HG02759 (cell line): ENCODE measurements around the gene CCDC86.
A peak's percentile ranks its signal among the peaks of the same experiment; 100 is the strongest.

Experiments
- ATAC-seq: cut with Tn5 transposase; IDR thresholded peaks from one replicate; pipeline ENCODE4 v1.9.1; 2021; ENCODE audit warnings: mild to moderate bottlenecking, moderate library complexity; ENCODE audit not compliant: unreplicated experiment

Gene CCDC86

DNA sequence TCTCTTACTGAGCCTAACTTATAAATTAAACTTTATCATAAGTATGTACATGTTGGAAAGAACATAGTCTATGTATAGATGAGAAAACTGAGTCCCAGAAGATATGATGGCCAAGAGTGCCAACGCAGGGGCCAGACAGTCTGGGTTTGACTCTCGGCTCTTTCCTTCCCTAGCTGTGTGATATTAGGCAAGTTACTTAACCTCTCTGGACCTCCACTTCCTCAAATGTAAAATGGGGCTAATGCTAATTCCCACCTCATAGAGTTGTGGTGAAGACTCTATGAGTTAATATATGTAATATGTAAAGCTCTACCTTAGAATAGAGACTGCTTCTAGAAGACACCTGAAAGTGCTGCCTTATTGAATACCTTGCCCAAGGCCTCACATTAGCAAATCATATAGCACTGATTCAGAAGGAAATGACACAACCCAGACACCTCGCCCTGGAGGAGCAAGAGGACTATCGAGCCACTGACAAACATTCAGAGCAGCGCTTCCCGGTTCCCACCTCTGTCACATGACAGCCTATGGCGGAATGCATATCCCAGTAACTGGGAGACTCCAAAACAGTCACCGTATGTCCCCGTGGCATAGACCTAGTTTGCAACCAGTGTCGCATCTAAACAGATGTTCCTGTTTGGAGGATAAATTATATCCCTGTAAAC lies 11.3 kb upstream of the CCDC86 start:
- peak; percentile 51 for ATAC-seq

DNA sequence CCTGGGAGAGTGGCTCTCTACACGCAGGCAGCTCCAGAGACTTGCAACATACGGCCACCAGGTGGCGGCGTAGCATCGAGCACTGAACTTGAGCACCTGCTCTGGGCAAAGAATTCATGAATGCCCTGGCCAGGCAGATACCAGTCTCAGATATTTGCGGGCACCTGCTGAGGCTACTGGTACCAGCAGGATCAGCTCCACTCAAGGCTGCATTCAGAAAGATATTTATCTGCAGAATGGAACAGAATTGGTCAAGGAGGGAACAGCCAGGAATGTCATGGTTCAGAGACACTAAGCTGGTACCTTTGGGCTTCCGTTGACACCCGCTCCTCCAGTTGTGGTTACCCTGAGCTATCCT lies 10.8 kb upstream of the CCDC86 start:
- peak; percentile 82 for ATAC-seq

DNA sequence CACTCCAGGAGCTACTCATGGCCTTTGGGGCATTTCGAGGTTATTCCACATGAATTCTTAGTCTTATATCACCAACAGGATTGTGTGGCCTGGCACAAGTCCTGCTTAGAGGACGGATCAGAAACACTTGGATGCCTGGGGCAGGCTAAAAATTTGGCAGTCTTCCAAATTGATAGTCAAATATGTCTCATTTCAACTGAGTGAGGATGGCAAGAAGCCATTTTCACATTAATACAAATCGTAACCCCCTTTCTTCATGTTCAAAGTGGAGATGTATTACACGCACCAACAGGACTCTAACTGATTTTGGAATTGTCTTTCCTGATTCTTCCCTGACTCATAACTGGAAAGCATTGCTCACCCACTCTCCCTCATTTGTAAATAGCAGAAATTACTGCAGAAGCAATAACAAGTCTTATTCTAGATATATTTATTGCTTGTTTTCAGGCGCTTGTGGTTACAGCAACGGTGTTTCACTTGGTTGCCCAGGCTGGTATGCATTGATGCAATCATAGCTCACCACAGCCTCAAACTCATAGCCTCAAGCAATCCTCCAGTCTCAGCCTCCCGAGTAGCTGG lies 10.3 kb upstream of the CCDC86 start:
- no peak for ATAC-seq

DNA sequence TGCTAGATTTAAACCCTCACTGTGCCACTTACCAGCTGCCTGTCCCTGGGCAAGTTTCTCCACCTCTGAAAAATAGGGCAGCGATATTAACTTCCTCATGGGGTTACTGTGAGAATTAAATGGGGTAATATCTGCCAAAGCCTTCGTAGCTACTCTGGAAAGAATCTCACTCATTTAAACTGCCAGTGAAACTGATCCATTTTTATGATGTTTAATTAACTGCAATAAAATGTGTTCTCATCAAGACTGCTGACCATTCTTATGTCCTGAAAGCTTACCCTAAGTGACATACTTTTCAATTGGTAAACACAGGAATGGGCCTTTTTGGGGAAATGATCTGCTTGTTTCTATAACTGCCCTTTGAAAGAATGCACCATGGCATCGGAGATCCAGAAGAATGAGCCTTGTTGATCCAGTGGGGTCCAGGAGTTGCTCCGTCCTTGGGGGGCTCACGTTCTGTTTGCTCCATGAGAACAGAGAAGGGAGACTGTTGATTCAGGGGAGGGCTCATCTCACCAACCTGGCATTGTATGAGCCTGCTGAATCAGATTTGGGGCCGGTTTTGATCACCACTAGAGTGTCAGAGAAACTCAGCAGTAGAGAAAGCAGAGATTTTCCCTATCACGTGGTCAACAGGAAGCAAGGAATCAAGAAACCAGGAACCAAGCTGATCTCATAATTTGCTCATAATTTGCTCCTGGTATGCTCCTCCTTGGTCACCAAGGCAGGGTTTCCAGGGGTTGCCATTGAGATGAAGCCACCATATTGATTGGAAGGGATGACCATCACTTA lies 7.0 kb upstream of the CCDC86 start:
- no peak for ATAC-seq

DNA sequence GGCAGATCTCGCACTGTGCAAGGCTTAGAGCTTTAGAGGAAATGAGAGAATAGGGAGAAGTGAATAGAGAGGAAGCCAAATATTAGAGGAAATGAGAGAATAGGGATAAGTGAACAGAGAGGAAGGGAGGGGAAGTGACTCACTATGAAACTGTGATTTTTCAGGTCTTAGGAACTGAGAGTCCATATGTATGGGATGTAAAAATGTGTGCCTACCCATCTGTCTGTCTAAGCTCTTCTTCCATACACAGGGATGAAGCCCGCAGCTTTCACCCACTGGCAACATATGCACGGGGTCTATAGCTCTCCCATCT lies 6.4 kb upstream of the CCDC86 start:
- no peak for ATAC-seq

DNA sequence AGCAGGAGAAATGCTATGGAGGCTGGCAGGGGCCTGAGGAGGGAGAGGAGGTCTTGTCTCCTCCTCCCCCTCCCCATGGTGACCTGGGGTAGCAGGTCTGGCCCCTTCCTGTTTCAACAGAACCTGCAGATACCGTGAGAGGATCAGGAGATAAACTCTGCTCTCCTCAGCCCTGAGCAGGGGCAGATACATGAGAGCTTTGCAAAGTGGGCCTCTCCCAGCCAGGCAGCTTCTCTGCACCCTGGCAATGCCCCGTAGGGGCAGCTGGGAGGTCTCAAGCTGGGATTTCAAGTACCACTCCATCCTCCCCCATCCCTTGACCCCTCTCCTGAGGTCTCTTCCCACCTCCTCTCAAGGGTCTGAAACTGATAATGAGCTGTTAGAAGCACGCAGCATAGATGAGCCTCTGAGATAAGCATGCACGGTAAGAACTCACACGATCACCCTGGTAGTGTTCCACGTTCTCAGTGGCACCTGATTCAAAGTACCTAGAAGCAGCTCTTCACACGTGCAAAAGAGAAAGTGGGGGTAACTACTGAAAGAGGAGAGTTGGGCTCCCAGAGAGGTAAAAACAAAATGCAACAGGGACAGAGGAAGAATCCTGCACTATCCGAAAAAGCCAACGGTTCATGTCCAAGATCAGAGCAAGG lies 4.9 kb upstream of the CCDC86 start:
- no peak for ATAC-seq

DNA sequence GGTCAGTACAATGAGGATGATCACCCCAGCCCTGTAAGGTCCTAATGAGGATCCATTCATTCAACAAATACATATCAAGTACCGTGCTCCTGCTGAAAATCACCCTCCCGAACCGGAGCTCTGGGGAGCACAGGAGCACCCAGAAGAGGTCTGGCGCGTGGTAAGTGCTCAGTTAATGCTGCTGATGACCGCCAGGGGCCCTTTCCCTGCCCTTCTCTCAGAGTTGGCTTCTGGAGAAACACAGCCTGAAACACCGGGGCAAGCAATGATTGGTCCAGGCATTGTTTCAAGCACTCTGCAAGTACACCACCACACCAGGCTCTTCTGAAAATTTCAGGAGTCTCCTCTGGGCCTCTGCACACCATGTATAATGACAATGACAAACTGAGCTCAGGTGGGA lies 3.8 kb upstream of the CCDC86 start:
- no peak for ATAC-seq

DNA sequence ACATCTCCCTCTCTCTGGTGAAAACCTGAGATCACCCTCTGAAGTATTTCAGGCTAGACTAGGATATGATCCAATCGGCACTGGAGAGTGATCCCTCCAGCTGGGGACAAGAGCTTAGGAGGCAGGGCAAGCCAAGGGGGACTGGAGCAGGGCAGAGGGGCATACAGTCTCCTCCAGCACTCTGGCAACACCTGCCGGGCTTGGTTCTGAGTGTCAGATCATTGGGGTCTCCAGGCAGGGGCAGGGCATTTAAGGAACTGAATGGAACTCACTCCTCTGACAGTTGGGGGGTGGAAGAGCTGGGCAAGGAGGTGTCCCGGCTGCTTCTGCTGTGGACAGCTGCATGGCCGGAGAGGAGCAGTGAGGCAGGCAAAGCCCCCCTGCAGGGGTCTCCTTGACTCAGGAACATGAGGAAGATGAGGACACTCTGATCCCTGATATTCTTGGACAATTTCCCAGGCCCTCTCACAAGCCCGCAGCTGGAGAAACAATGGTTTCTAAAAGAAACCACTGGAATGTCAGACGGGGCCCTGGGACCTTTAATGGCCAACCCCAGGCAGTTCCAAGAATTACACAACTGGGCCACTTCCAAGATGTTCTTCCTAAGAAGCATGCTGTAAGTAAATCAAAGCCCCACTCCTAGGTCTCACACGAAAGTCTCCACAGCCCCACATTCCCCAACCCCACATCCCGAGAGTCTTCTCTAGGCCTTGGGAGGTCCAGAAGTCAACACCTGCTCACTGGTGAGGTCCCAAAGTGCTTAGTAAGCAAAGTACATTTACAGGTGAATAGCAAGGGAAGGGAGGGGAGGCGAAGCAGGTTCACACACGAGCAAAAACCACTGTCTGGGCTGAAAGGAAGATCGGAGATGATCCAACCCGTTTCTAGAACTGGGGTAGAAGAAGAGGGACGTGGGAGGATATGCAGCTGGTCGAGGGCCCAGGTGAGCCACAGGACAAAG lies 1.2 kb upstream of the CCDC86 start:
- no peak for ATAC-seq

DNA sequence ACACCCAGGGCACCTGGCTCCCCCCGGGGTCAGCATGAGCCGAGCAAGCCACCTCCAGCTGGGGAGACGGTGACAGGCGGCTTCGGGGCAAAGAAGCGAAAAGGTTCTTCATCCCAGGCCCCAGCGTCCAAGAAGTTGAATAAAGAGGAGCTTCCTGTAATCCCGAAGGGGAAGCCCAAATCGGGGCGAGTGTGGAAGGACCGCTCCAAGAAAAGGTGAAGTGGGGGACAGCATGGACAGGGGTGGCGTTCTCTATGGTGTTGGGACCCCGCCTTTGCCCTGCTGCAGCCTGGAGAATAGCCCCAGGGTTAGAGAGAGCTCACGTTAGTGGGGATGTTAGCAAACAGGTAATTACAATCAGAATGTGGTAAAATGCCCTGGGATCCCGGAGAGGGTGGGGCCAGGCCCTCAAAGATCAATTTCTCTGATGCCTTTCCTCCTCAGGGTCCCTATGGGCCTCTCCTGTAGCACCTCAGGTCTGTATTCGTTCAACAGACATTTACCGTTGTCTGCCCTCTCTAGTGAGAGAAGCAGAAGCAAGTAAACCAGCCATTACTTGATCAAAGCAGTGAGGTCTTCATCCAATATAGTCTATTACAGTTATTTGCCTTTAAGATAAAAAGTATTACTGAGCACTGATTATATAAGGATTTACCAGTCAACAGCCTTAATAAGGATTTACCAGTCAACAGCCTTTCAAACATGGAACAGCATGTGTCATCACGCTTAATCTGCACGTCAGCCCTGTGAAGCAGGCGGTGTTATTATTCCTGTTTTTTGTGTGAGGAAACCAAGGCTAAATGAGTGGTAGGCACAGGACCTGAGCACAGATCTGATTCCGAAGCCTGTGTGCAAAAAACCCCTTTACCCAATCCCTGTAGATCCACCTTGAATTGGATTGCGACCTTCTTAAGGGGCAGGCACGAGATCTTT lies 1.0 kb downstream of the CCDC86 start:
- ATAC-seq: no peak

DNA sequence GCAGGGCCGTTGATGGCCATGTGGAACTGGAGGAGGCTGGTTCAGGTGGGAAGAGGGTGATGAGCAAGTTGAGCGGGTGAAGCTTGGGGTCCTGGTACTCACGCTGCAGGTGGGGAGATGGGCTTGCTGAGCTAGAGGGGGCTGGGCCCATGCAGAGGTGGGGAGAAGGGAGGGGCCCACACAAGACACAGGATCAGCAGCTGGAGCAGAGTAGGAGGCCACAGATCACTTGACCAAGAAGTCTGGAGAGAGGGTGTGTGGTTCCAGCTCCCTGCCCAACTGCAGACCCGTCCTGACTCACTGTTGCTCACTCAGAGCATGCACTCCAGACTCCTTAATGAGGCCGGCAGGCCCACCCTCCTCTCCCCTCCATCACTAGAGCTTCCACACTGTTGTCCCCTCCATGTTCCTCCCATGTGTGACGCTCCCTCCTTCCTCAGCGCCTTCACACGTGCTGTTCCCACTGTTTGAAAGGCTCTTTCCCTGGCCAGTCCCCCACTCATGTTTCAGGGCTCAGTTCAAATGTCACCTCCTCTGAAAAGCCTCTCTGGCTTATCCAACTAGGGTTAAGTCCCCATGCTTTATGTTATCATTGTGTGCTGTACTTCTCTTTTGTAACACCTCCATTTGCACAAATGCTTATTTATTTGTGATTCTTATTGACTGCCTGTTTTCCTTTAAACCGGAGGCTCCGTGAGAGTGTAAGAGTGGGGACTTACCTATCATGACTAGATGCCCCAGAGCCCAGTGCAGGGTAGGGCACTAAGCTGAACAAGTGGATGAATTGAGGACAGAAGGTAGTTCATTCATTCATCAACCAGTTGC lies 2.3 kb downstream of the CCDC86 start:
- no peak for ATAC-seq

DNA sequence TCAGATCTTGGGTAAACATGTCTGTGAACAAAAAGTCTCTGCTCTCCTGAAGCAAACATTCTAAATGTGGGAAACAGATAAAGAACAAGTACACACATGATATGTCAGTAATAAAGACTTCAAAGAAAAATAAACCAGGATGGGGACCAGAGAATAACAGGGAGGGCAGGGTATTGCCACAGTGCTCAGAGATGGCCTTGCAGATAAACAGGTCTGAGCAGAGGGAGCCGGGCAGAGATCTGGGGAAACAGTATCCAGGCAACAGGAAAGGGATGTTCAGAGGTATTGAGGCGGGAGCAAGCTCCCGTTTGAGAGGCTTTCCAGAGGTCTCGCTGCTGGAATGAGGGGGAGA lies 2.9 kb downstream of the CCDC86 start:
- no peak for ATAC-seq

DNA sequence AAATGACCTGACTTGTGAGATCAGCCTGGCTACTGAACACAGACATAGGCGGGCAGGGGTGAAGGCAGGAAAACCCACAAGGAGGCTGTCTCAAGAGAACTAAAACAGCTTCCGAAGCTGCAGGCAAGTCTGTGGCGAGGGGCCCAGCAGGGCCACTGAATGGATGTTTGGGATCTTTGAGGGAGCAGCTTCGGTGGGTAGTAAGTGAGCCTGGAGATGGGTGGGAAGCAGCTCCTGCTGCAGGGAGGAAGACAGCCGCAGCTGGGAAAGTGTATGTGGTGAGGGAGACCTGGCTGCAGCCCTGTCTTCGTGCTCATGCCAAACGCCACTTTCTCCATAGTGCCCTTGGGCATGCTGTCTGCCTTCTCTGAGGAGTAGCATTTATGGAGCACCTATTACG lies 3.4 kb downstream of the CCDC86 start:
- ATAC-seq: no peak

DNA sequence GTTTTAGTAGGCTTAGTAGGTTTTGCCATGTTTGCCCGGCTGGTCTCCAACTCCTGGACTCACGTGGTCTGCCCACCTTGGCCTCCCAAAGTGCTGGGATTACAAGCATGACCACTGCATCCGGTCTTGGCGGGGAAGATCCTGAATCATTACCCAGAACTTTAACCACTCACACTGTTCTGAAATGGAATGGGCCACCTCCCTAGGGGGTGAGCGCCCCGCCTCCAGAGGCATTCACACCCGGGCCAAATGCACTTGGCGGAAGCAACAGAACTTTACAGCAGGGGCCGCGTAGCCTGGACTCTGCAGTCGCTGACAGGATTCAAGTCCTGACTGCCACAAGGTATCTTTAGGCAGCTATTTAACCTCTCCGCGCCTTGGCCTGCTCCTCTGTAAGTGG lies 5.4 kb downstream of the CCDC86 start:
- no peak for ATAC-seq

DNA sequence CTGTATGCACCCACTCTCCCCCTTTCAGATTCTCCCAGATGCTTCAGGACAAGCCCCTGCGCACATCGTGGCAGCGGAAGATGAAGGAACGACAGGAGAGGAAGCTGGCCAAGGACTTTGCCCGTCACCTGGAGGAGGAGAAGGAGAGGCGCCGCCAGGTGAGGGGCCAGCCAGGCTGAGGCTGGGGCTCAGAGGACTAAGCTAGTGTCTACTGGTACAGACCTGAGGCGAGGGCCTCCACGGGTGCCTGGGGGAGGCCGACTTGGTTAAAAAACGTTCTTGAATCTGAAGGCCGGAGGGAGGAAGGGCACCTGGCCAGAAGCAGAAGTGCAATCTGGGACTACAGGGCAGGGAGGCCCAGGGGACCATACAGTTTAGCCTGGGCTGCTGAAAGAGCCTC lies 6.0 kb downstream of the CCDC86 start:
- ATAC-seq: no peak

DNA sequence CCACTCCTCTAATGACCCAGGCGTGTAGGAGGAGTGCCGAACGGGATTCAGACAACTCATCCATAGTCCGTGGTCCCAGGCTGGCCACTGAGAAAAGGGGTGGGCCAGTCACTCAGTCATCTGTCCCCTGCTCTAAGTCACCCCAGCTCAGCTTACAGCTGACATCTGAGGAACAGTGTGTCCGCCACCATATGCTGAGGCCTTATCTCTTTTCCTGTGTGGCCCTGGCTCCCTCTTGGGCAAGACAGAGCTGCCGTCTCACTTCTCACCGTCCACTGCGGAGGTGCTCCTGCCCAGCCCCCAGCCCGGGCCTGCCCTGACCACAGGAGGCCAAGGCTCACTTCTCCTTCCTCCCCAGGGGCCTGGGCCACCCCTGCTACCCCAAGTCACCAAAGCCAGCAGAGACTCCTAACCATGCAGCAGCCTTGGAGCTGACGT lies 6.8 kb downstream of the CCDC86 start:
- ATAC-seq: no peak

DNA sequence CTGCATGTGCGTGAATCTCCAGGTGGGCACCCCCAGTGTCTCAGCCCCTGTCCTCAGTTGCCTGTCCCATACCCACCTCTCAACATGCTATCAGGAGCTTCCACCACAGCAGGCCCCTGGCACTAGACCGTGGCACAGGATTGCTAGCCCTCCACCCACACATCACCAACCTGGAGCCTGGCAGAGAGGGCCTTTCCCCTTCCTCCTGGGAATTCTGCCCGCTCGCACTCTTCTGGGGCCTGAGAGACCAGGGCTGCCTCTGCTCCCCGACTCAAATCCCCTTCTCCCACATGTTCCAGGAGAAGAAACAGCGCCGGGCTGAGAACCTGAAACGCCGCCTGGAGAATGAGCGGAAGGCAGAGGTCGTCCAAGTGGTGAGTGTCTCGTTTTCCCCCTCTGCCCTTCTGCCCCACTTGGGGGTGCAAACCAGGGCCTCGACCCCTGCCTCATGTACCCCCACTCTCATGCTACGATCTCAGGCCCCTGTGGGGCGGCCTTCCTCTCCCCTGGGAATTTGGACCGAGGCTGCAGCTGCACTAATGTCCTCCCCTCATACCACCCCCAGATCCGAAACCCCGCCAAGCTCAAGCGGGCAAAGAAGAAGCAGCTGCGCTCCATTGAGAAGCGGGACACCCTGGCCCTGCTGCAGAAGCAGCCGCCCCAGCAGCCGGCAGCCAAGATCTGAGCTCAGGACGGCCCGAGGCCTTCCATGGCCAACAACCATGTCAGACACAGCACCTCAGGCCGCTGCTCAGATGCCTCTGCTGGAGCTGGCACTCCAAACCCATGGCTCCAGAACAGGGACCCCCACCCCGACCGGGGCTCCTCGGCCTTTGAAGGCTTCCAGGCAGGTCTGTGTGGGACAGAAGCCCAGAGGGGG lies 8.0 kb downstream of the CCDC86 start:
- ATAC-seq: no peak

DNA sequence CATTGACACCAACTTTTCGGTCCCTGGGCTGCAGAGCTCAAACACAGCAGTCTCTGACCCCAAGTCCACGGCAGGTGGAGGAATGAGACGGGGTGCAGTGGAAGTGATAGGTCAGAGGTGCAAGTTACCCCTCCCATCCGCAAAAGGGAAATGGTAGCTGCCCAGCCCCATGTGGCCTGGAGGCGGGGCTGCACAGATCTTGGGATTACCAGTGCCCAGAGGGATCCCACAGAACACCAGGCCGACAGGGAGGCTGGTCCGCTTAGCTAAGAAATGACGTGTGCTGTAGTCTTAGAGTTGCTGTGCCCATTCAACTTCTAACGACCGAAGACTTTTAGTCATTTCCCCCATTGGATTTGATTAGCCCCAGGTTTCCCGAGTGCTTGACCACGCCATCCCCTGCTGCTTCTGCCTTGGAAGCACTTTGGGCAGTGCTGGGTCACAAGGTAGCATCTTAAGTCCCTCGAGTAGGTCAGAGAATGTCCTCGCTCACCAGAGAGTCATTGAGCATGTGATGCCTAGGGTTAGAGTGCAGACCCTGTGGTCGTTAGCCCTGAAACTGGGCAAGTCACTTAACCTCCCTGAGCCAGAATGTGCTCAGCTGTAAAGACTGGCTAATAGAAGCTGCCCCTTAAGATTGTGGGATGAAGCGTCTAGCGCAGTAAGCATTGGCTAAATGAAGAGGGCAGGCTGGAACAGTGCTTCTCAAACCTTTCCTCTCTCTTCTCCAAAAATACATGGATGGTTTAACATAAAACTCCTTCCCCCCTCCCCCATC lies 9.6 kb downstream of the CCDC86 start:
- no peak for ATAC-seq
